B cell (primary cell): ENCODE results near the gene RAD51B. TPM values are rescaled to one million over a fixed set of nuclear protein-coding genes. Genes with fewer than 3 reads are reported as not detected.

ENCODE experiments used
- ATAC-seq: fragments of 200-7000 bp; cut with Tn5 transposase; one replicate; pipeline ENCODE4 v1.10.0; 2021; ENCODE audit warnings: low read depth, mild to moderate bottlenecking, moderate number of reproducible peaks, moderate library complexity
- CTCF ChIA-PET: fragments of 350-600 bp; sonication (Branson Sonifier 250); formaldehyde crosslinking; loops from one replicate; lab custom pipeline; 2021; ENCODE audit warnings: antibody characterized with exemption, inconsistent platforms; lab: Charles Lee
- POLR2A ChIA-PET: fragments of 350-600 bp; sonication (Branson Sonifier 250); formaldehyde crosslinking; loops from one replicate; lab custom pipeline; 2021; ENCODE audit warnings: antibody characterized with exemption; lab: Charles Lee
- DNase-seq: peaks from one replicate; pipeline ENCODE4 v3.0.0; 2013
- H2AFZ ChIP-seq: 2 replicates; pipeline ENCODE4 v1.6.1; 2012; ENCODE audit warnings: mild to moderate bottlenecking, low read depth, low read length; ENCODE audit not compliant: insufficient read depth, poor library complexity, severe bottlenecking
- H3K27ac ChIP-seq, 2 donors: 1 replicate in 1 of 2; 2 replicates in 1 of 2; pipeline ENCODE4 v1.5.1; 2012 to 2013; ENCODE audit warnings: low read length in 2 of 2, mild to moderate bottlenecking in 2 of 2, moderate library complexity in 1 of 2
- H3K27me3 ChIP-seq, 4 experiments: fragments of 200-600 bp in 1 of 4; sonication (generic) in 1 of 4; replicated peaks in 1 of 4; 1 replicate in 2 of 4; 2 replicates in 2 of 4; pipeline versions ENCODE4 v1.6.1 to v1.7.0; 2013 to 2016; ENCODE audit warnings: low read length in 3 of 4, mild to moderate bottlenecking in 2 of 4, mixed read lengths in 1 of 4, moderate library complexity in 1 of 4; ENCODE audit not compliant: insufficient read depth in 4 of 4, control insufficient read depth in 3 of 4; ENCODE audit errors: control extremely low read depth in 1 of 4
- H3K36me3 ChIP-seq, 2 experiments: replicated peaks in 1 of 2; 1 replicate in 1 of 2; 2 replicates in 1 of 2; pipeline versions ENCODE4 v1.6.1 to v1.7.1; 2013; ENCODE audit warnings: low read length in 1 of 2; ENCODE audit not compliant: insufficient read depth in 2 of 2, control insufficient read depth in 1 of 2; ENCODE audit errors: control extremely low read depth in 1 of 2, extremely low read depth in 1 of 2
- H3K4me1 ChIP-seq, 2 donors: fragments of 200-600 bp in 1 of 2; sonication (generic) in 1 of 2; 1 replicate in 1 of 2; 2 replicates in 1 of 2; pipeline versions ENCODE4 v1.5.1 to v1.6.1; 2013 to 2017; ENCODE audit warnings: low read length in 2 of 2; ENCODE audit not compliant: control insufficient read depth in 2 of 2, insufficient read depth in 2 of 2
- H3K4me2 ChIP-seq: replicated peaks from 2 replicates; pipeline ENCODE3; 2012; ENCODE audit warnings: mild to moderate bottlenecking, low read depth, low read length; ENCODE audit not compliant: poor library complexity, severe bottlenecking
- H3K4me3 ChIP-seq, 5 experiments: fragments of 200-600 bp in 1 of 5; sonication (generic) in 1 of 5; 1 replicate in 3 of 5; 2 replicates in 2 of 5; pipeline versions ENCODE4 v1.5.1 to v1.7.0; 2011 to 2016; ENCODE audit warnings: low read length in 4 of 5, mild to moderate bottlenecking in 4 of 5, low read depth in 2 of 5, control low read depth in 1 of 5, moderate library complexity in 1 of 5; ENCODE audit not compliant: insufficient read depth in 1 of 5; ENCODE audit errors: control extremely low read depth in 1 of 5, extremely low read depth in 1 of 5
- H3K79me2 ChIP-seq: fragments of 200-600 bp; sonication (generic); one replicate; pipeline ENCODE4 v1.6.0; 2016; ENCODE audit warnings: low read length; ENCODE audit not compliant: control insufficient read depth, insufficient read depth
- H3K9ac ChIP-seq: fragments of 200-600 bp; sonication (generic); 2 replicates; pipeline ENCODE4 v1.6.1; 2017; ENCODE audit warnings: mild to moderate bottlenecking, low read length, moderate library complexity
- H3K9me3 ChIP-seq, 3 donors: one replicate each; pipeline versions ENCODE4 v1.6.1 to v1.7.1; 2013; ENCODE audit warnings: low read length in 2 of 3; ENCODE audit not compliant: control insufficient read depth in 2 of 3, insufficient read depth in 1 of 3; ENCODE audit errors: control extremely low read depth in 1 of 3
- H4K20me1 ChIP-seq: 2 replicates; pipeline ENCODE4 v1.6.0; 2012; ENCODE audit warnings: mild to moderate bottlenecking, low read length; ENCODE audit not compliant: insufficient read depth, control insufficient read depth, poor library complexity, severe bottlenecking
- H3K27ac Mint-ChIP-seq: one replicate; pipeline ENCODE4 v1.8.0; 2021; ENCODE audit warnings: mixed read lengths
- H3K27me3 Mint-ChIP-seq: one replicate; pipeline ENCODE4 v1.8.0; 2021; ENCODE audit warnings: mixed read lengths
- H3K4me1 Mint-ChIP-seq: one replicate; pipeline ENCODE4 v1.8.0; 2021; ENCODE audit warnings: mixed read lengths
- H3K4me3 Mint-ChIP-seq: one replicate; pipeline ENCODE4 v1.8.0; 2021; ENCODE audit warnings: mixed read lengths
- H3K9me3 Mint-ChIP-seq: one replicate; pipeline ENCODE4 v1.8.0; 2022; ENCODE audit warnings: mixed read lengths; ENCODE audit not compliant: insufficient read depth
- EZH2 ChIP-seq: IDR thresholded peaks from 2 replicates; pipeline ENCODE4 v1.6.1; 2012; ENCODE audit warnings: borderline replicate concordance, low read depth, mild to moderate bottlenecking, moderate library complexity, low read length; ENCODE audit not compliant: insufficient read depth, poor library complexity, severe bottlenecking
- WGBS: methylation state at CpG from one replicate; pipeline ENCODE4 v1.1.5; 2013; ENCODE audit warnings: missing lambda C conversion rate; ENCODE audit not compliant: insufficient coverage; 5-methylcytosine and 5-hydroxymethylcytosine counted together
- intact Hi-C: fragments of 100-400 bp; cut with micrococcal nuclease; formaldehyde crosslinking; loops from one replicate; pipeline ENCODE4 v1.10.0; 2022
- polyA plus RNA-seq: library from polyadenylated mRNA; depleted of rRNA; stranded (reverse); fragments of >200 nt; gene quantifications from 2 replicates; pipeline ENCODE4 v1.2.3, GENCODE V29; 2012
- total RNA-seq, 2 donors: library from RNA; stranded (reverse); fragments of 120-200 nt in 1 of 2; gene quantifications; 1 replicate in 1 of 2; 2 replicates in 1 of 2; pipeline versions ENCODE4 v1.2.3 to v1.2.4, GENCODE V29; 2013 to 2022
- TF ChIP-seq, protein P1 (sequence below): fragments of 200-600 bp; IDR thresholded peaks from one replicate; pipeline ENCODE4 v1.8.0; 2022; ENCODE audit warnings: antibody characterized with exemption, mild to moderate bottlenecking

The RAD51B gene
- total and polyA plus RNA-seq, 2 donors (not counting 1 experiment from before 2014, with no cell fraction given), result 6.5 to 60.6 TPM

DNA sequence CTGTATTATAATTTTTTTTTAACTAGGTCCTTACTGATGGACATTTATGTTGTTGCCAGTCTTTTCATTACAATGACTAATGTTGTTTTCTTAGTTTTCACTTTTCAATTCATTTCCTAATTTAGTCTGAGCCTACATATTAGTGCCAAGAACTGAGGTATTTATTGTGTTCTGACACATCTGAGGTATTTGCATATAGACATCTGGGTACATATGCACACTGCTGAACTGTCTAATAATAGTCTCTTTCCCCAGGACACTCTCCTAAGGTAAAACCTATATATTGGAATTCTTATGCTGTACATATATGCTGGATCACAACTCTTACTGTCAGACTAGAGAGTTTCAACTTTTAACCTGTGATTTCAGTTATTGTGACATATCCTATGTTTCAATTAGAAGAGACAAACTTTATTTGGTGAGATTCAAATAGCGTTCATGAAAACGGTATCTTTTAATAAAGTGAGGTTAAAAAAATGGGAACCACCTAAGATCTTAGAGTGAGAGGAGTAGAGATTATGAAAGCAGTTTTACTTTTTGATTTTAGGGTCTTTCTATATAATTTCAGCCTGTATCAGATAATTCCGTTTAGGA is 263.2 kb downstream of the RAD51B start:
- H3K9me3 ChIP-seq, result peaks cover 0 to 5% (median 0%) of the 10 kb centered on the region in 3 donors
- H3K4me3 Mint-ChIP-seq, result no peak overlapping the region
- WGBS, result no CpG with 5 or more reads among the region's 3 CpGs
- no peaks in the 10 kb centered on the region for H3K79me2 ChIP-seq
- H3K27ac Mint-ChIP-seq, result no peak overlapping the region
- H3K4me1 ChIP-seq, result peaks cover 5 to 31% of the 10 kb centered on the region in 2 donors
- H3K9me3 Mint-ChIP-seq, result no peaks in the 10 kb centered on the region
- no peak overlapping the region for H3K4me3 ChIP-seq
- no peak overlapping the region for H3K4me2 ChIP-seq
- no peak for TF ChIP-seq EZH2
- TF ChIP-seq, protein P1, sequence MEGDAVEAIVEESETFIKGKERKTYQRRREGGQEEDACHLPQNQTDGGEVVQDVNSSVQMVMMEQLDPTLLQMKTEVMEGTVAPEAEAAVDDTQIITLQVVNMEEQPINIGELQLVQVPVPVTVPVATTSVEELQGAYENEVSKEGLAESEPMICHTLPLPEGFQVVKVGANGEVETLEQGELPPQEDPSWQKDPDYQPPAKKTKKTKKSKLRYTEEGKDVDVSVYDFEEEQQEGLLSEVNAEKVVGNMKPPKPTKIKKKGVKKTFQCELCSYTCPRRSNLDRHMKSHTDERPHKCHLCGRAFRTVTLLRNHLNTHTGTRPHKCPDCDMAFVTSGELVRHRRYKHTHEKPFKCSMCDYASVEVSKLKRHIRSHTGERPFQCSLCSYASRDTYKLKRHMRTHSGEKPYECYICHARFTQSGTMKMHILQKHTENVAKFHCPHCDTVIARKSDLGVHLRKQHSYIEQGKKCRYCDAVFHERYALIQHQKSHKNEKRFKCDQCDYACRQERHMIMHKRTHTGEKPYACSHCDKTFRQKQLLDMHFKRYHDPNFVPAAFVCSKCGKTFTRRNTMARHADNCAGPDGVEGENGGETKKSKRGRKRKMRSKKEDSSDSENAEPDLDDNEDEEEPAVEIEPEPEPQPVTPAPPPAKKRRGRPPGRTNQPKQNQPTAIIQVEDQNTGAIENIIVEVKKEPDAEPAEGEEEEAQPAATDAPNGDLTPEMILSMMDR, result no peak
- POLR2A ChIA-PET, result no interaction called here
- ATAC-seq, result no peak
- DNase-seq, result no peak
- no peaks in the 10 kb centered on the region for H3K36me3 ChIP-seq
- intact Hi-C loops, result no loop called here
- H3K27me3 Mint-ChIP-seq, result no peaks in the 10 kb centered on the region
- no peaks in the 10 kb centered on the region for H4K20me1 ChIP-seq
- no peak overlapping the region for H3K9ac ChIP-seq
- H3K4me1 Mint-ChIP-seq, result peaks cover 32% of the 10 kb centered on the region
- H2AFZ ChIP-seq, result no peak overlapping the region
- H3K27ac ChIP-seq, result no peak overlapping the region
- CTCF ChIA-PET, result no interaction called here
- no peaks in the 10 kb centered on the region for H3K27me3 ChIP-seq

DNA sequence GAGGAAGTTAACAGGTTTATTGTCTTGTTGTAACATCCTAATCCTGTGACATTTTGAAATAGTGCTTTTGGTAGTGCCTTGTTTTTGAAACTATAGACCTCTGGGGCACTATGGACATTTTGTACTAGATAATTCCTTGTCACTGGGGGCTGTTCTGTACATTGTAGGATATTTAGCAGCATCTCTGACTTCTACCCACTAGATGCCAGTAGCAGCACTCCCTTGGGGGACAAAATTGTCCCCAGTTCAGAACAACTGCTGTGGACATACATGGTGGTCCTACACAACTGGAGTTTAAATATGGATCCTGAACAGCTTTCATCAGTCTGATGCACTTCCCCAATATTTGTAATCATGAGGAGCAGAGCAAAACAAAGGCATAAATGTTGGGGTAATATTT is 264.7 kb downstream of the RAD51B start:
- Mint-ChIP-seq H3K27ac (no peak overlapping the region), H3K4me1 (peaks cover 31% of the 10 kb centered on the region), H3K4me3 (no peak overlapping the region), H3K27me3 (no peaks in the 10 kb centered on the region), H3K9me3 (no peaks in the 10 kb centered on the region)
- DNase-seq, result no peak
- intact Hi-C loops, result no loop called here
- Histone ChIP-seq H3K9me3 (peaks cover 0 to 5% (median 0%) of the 10 kb centered on the region in 3 donors), H3K79me2 (no peaks in the 10 kb centered on the region), H3K9ac (no peak overlapping the region), H2AFZ (no peak overlapping the region), H3K27ac (no peak overlapping the region), H3K36me3 (no peaks in the 10 kb centered on the region), H3K4me3 (no peak overlapping the region), H3K27me3 (no peaks in the 10 kb centered on the region), H3K4me1 (peaks cover 0 to 25% of the 10 kb centered on the region in 2 donors), H4K20me1 (no peaks in the 10 kb centered on the region), H3K4me2 (no peak overlapping the region)
- ATAC-seq, result no peak
- ChIA-PET CTCF (no interaction called here), POLR2A (no interaction called here)
- TF ChIP-seq, protein P1, result no peak
- TF ChIP-seq EZH2, result no peak
